Activated T-cell treated with anti-CD3 and anti-CD28 coated beads, Interleukin-2, amount 50 U/mL, for 72 hours (primary cell): ENCODE measurements around the gene MAGI2. TPM values are rescaled to one million over a fixed set of nuclear protein-coding genes. Genes with fewer than 3 reads are reported as not detected.
"Not testable (repeated sequence)": the region's sequence is repeated elsewhere in the genome, so short reads cannot be mapped to it uniquely, and the experiment has no call there.

ENCODE experiments used
- ATAC-seq, 2 donors: fragments of 150-1000 bp; cut with Tn5 transposase; replicated peaks in 1 of 2; 2 replicates each; pipeline ENCODE4 v1.10.0; 2021; ENCODE audit warnings: moderate library complexity in 2 of 2, mild to moderate bottlenecking in 1 of 2
- DNase-seq, 2 donors: peaks; one replicate each; pipeline ENCODE4 v3.0.0; 2021 to 2022; ENCODE audit warnings: mixed read lengths in 1 of 2
- H3K27ac Mint-ChIP-seq: one replicate; pipeline ENCODE4 v1.8.0; 2022; ENCODE audit warnings: mild to moderate bottlenecking, moderate library complexity, mixed read lengths
- H3K27me3 Mint-ChIP-seq: one replicate; pipeline ENCODE4 v1.8.0; 2022; ENCODE audit warnings: low read depth, mixed read lengths
- H3K36me3 Mint-ChIP-seq, 2 donors: one replicate each; pipeline ENCODE4 v1.8.0; 2022; ENCODE audit warnings: mixed read lengths in 2 of 2, mild to moderate bottlenecking in 1 of 2; ENCODE audit not compliant: insufficient read depth in 2 of 2
- H3K4me1 Mint-ChIP-seq: one replicate; pipeline ENCODE4 v1.8.0; 2022; ENCODE audit warnings: low read depth, mixed read lengths
- H3K4me3 Mint-ChIP-seq, 2 donors: one replicate each; pipeline ENCODE4 v1.8.0; 2022; ENCODE audit warnings: mild to moderate bottlenecking in 2 of 2, mixed read lengths in 2 of 2, moderate library complexity in 2 of 2
- H3K9me3 Mint-ChIP-seq, 2 donors: one replicate each; pipeline ENCODE4 v1.8.0; 2022; ENCODE audit warnings: mixed read lengths in 2 of 2
- total RNA-seq, 2 donors: library from RNA; stranded (reverse); gene quantifications; one replicate each; pipeline ENCODE4 v1.2.3, GENCODE V29; 2022

The MAGI2 gene
- total RNA-seq, 2 donors from 2014 or later: 0.31 to 0.44 TPM

- no peak overlapping the region for H3K4me3 Mint-ChIP-seq
- no peaks in the 10 kb centered on the region for H3K27me3 Mint-ChIP-seq
- no peaks in the 10 kb centered on the region for H3K4me1 Mint-ChIP-seq
- no peaks in the 10 kb centered on the region for H3K36me3 Mint-ChIP-seq
- ATAC-seq (no peak), DNase-seq (no peak)
- peaks cover 0 to 2% of the 10 kb centered on the region in 2 donors for H3K9me3 Mint-ChIP-seq
- H3K27ac Mint-ChIP-seq: peak overlapping the region; percentile 44
Observed at GRCh38 chr7:78334426-78334825, 1119.0 kb downstream of the MAGI2 start.

DNA sequence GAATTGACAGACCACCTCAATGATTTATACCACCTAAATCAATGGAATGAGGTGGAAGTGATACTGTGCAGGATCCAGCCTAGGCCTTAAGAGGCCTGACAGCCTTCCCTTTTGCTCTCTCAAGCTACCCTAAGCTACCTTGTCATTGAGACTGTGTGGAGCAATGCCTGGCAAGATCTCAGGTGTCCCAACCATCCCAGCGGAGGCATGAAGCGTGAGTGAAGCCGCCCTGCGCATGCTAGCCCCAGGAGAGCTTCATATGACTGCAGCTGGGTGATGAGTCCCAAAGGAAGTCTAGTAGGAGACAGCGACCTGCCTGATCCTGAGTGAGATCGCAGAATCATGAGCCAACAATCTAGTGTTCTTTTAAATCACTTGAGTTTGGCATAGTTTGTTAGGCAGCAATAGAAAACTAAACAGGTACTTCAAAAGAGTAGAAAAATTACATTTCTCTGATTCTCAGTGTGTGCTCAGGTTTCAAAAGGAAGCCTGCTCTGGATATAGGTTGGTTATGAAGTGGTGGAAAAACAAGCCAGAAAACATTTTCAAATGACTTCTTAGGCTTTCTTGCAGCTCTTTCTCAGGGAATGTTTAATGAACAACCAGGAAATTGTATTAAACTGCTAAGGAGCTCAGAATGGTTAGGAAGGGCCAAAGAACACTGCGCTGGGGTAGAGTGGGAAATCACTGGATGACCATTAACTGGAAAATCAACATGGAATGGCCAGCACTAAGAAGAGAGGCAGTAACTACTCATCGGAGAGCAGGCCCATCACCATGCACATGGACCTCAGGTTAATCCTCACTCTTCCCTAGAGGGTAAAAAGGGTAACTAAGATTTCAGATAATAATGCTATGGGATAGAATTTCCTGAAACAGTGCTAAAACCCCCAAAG, 1119.7 kb downstream of the MAGI2 start:
- DNase-seq: no peak
- ATAC-seq: no peak
- Mint-ChIP-seq H3K4me1 (no peaks in the 10 kb centered on the region), H3K9me3 (no peaks in the 10 kb centered on the region), H3K4me3 (no peak overlapping the region), H3K36me3 (no peaks in the 10 kb centered on the region), H3K27me3 (no peaks in the 10 kb centered on the region), H3K27ac (no peak overlapping the region)

GRCh38 chr7:78329001-78329655, 1124.3 kb downstream of the MAGI2 start:
- Mint-ChIP-seq H3K4me3 (no peak overlapping the region), H3K4me1 (no peaks in the 10 kb centered on the region), H3K36me3 (no peaks in the 10 kb centered on the region), H3K9me3 (no peaks in the 10 kb centered on the region), H3K27me3 (no peaks in the 10 kb centered on the region), H3K27ac (no peak overlapping the region)
- DNase-seq (no peak), ATAC-seq (no peak)

DNA sequence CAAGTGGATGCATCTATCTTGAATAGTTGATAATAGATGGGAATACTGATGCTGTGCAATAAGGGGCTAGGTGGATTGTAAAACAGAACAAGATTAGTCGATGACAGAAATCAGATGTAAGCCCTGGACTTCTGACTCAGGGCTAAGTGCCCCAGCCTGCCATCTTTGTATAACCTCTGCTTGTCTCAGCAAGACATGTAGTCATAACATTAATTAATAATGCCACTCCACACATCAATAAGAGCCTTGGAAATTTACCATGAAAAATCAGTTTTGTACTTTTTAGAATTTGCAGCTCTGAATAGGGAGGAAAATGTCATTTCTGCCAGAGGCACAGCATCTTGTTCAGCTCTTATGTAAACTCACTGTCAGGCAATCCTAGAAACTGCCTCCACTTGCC, 1125.7 kb downstream of the MAGI2 start:
- DNase-seq: no peak
- H3K27me3 Mint-ChIP-seq: no peaks in the 10 kb centered on the region
- no peaks in the 10 kb centered on the region for H3K9me3 Mint-ChIP-seq
- no peak overlapping the region for H3K27ac Mint-ChIP-seq
- no peaks in the 10 kb centered on the region for H3K4me1 Mint-ChIP-seq
- H3K36me3 Mint-ChIP-seq: no peaks in the 10 kb centered on the region
- no peak overlapping the region for H3K4me3 Mint-ChIP-seq
- ATAC-seq: no peak

- Mint-ChIP-seq H3K4me1 (no peaks in the 10 kb centered on the region), H3K9me3 (peaks cover 0 to 4% of the 10 kb centered on the region in 2 donors), H3K4me3 (no peak overlapping the region), H3K27me3 (no peaks in the 10 kb centered on the region), H3K27ac (no peak overlapping the region), H3K36me3 (no peaks in the 10 kb centered on the region)
- ATAC-seq (no peak), DNase-seq (no peak)
Observed at GRCh38 chr7:78326876-78327275, 1126.6 kb downstream of the MAGI2 start.

DNA sequence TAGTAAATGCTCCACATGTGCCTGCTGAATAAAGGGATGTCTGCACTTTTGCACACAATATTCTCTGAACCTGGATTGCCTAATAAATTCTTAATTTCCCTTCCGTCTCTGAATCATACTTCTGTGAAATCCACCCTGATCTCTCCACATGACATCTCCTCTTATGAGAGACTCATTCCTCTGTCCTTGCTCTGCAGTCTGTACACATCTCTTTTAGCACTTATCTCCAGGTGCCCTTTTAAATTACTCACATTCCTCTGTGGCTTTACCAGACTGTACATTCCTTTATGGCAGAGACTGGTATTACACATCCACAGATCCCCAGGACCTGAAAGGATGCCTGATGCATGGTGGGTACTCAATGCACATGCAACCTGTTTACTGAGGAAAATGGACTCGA, 1127.3 kb downstream of the MAGI2 start:
- no peak for DNase-seq
- no peaks in the 10 kb centered on the region for H3K4me1 Mint-ChIP-seq
- no peak for ATAC-seq
- peaks cover 0 to 4% of the 10 kb centered on the region in 2 donors for H3K9me3 Mint-ChIP-seq
- no peak overlapping the region for H3K4me3 Mint-ChIP-seq
- H3K27ac Mint-ChIP-seq: no peak overlapping the region
- no peaks in the 10 kb centered on the region for H3K36me3 Mint-ChIP-seq
- no peaks in the 10 kb centered on the region for H3K27me3 Mint-ChIP-seq

DNA sequence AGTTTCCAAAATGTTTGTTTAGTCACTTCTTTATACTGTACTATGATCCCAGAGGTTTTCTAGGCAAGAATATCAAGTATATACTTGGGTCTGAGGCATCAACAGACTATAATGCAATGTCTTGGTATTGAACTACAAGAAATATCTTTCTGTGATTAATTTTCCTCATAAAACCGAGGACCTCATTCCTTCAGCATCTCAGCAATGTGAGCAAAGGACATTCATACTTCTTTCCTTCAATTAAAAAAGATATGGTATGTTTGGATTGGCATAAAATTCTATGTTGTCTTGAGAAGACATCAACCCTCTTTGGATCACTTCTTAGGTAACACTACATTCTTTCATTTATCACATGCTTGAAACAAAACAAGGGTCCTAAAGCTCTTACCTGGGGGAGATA, 1130.3 kb downstream of the MAGI2 start:
- peaks cover 4% of the 10 kb centered on the region for H3K27me3 Mint-ChIP-seq
- no peak overlapping the region for H3K27ac Mint-ChIP-seq
- no peak overlapping the region for H3K4me3 Mint-ChIP-seq
- DNase-seq (no peak), ATAC-seq (no peak)
- peaks cover 5 to 9% of the 10 kb centered on the region in 2 donors for H3K9me3 Mint-ChIP-seq
- H3K4me1 Mint-ChIP-seq: no peaks in the 10 kb centered on the region
- H3K36me3 Mint-ChIP-seq: no peaks in the 10 kb centered on the region

GRCh38 chr7:78322231-78322630, 1131.2 kb downstream of the MAGI2 start:
- DNase-seq, H3K27ac Mint-ChIP-seq, H3K36me3 Mint-ChIP-seq, H3K4me1 Mint-ChIP-seq, H3K4me3 Mint-ChIP-seq, ATAC-seq, H3K27me3 Mint-ChIP-seq: not testable (repeated sequence)
- peaks cover 6 to 11% of the 10 kb centered on the region in 2 donors for H3K9me3 Mint-ChIP-seq

DNA sequence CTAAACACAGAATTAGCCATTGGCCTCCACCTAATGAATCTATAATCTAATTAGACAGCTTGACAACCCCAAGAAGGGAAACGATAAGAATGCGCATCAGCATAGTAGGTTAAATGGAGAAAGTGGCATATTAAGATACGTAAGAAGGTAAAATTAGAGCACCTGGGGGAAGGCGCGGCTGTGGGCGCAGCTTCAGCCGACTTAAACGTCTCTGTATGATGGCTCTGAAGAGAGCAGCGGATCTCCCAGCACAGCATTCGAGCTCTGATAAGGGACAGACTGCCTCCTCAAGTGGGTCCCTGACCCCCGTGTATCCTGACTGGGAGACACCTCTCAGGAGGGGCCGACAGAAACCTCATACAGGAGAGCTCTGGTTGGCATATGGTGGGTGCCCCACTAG, 1136.1 kb downstream of the MAGI2 start:
- Mint-ChIP-seq H3K4me1 (no peaks in the 10 kb centered on the region), H3K36me3 (no peaks in the 10 kb centered on the region), H3K4me3 (no peak overlapping the region), H3K9me3 (peaks cover 5 to 11% of the 10 kb centered on the region in 2 donors), H3K27ac (no peak overlapping the region), H3K27me3 (peaks cover 7% of the 10 kb centered on the region)
- ATAC-seq (no peak), DNase-seq (no peak)

DNA sequence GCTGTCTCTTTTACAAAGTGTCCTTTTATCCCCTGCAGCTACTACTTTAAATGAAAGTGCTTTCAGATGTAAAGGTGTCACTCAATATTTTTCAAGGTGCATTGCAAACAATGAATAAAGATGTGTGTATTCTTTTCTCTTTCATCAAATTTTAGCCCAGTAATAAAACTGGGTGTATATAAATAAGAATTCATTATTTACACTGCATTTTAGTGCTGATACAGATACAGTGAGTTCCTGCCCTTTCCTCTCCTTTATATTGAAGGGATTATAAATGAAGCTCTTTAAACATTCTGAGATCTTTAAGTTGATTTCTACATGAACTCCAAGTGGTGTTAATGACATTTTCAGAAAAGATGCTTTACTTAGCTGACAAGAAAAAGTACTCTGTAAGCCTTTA, 1137.4 kb downstream of the MAGI2 start:
- H3K36me3 Mint-ChIP-seq: no peaks in the 10 kb centered on the region
- DNase-seq (no peak), ATAC-seq (no peak)
- peaks cover 7% of the 10 kb centered on the region for H3K27me3 Mint-ChIP-seq
- no peak overlapping the region for H3K27ac Mint-ChIP-seq
- H3K4me3 Mint-ChIP-seq: no peak overlapping the region
- no peaks in the 10 kb centered on the region for H3K4me1 Mint-ChIP-seq
- H3K9me3 Mint-ChIP-seq: peaks cover 2 to 13% of the 10 kb centered on the region in 2 donors

DNA sequence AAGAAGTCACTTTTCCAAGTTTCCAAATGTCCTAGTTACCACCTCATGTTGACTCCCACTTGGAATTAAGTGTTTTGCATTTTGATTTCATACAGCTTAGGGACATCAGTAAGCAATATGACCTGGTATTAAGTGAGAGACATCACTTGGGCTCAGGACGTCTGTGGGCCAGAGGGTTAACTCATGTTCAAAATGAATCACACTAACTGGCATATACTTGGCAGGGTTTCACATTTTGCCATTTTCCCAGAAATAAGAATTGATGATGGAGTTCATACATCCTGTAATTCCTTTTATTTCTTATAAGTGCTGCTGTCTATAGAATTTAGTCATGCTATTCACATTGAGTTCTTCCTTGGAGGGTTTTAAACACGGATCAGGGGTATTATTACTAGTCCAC, 1138.3 kb downstream of the MAGI2 start:
- no peak for ATAC-seq
- Mint-ChIP-seq H3K27me3 (peaks cover 7% of the 10 kb centered on the region), H3K36me3 (no peaks in the 10 kb centered on the region), H3K9me3 (peaks cover 2 to 15% of the 10 kb centered on the region in 2 donors), H3K4me1 (no peaks in the 10 kb centered on the region), H3K4me3 (no peak overlapping the region), H3K27ac (no peak overlapping the region)
- no peak for DNase-seq

DNA sequence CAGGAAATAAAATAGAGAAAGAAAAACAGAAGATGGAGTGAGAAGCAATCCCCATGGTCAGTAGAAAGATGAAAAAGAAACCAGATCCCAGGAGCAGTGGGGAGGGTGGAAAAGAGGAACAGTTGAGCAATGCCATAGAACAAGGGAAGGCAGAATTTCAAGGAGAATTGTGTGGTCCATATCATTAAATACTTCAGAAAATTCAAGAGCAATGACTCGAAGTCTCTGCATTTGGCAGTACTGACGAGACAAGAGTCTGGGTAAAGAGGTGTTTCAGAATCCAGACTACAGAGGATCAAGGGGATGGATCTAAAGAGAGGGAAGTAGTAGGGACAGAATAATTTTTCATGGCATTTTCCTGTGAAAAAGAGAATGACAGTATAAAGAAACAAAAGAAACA, 1142.3 kb downstream of the MAGI2 start:
- DNase-seq (no peak), ATAC-seq (no peak)
- Mint-ChIP-seq H3K36me3 (no peaks in the 10 kb centered on the region), H3K9me3 (peaks cover 0 to 5% of the 10 kb centered on the region in 2 donors), H3K4me3 (no peak overlapping the region), H3K27ac (no peak overlapping the region), H3K4me1 (no peaks in the 10 kb centered on the region), H3K27me3 (no peaks in the 10 kb centered on the region)

GRCh38 chr7:78307892-78308291, 1145.6 kb downstream of the MAGI2 start:
- no peaks in the 10 kb centered on the region for H3K36me3 Mint-ChIP-seq
- peaks cover 0 to 5% of the 10 kb centered on the region in 2 donors for H3K9me3 Mint-ChIP-seq
- no peak overlapping the region for H3K27ac Mint-ChIP-seq
- DNase-seq (no peak), ATAC-seq (no peak)
- no peak overlapping the region for H3K4me3 Mint-ChIP-seq
- H3K27me3 Mint-ChIP-seq: no peaks in the 10 kb centered on the region
- no peaks in the 10 kb centered on the region for H3K4me1 Mint-ChIP-seq
